Astrocyte (in vitro differentiated cells and primary cell): ENCODE measurements around the gene SLC22A4. TPM values are rescaled to one million over a fixed set of nuclear protein-coding genes. Genes with fewer than 3 reads are reported as not detected.
A peak's percentile ranks its signal among the peaks of the same experiment; 100 is the strongest.

Experiments
- DNase-seq: peaks from one replicate; pipeline ENCODE4 v3.0.0-alpha.2; 2010; ENCODE audit warnings: low read depth
- FAIRE-seq: peaks from 2 replicates; lab custom pipeline; 2011; peaks lifted over from hg19 to GRCh38; lab: Jason Lieb, UNC
- H2AFZ ChIP-seq: 2 replicates; pipeline ENCODE4 v1.6.0; 2012; ENCODE audit warnings: low read depth, low read length, inconsistent platforms
- H3K27ac ChIP-seq: 2 replicates; pipeline ENCODE4 v1.5.1; 2011; ENCODE audit warnings: low read depth, low read length, inconsistent platforms
- H3K27me3 ChIP-seq: 2 replicates; pipeline ENCODE4 v1.6.0; 2011; ENCODE audit warnings: low read length, inconsistent platforms; ENCODE audit not compliant: insufficient read depth
- H3K36me3 ChIP-seq: 2 replicates; pipeline ENCODE4 v1.5.1; 2011; ENCODE audit warnings: low read length, inconsistent platforms; ENCODE audit not compliant: insufficient read depth
- H3K4me1 ChIP-seq: 2 replicates; pipeline ENCODE4 v1.5.1; 2011; ENCODE audit warnings: low read length, inconsistent platforms; ENCODE audit not compliant: insufficient read depth
- H3K4me2 ChIP-seq: 2 replicates; pipeline ENCODE4 v1.6.0; 2012; ENCODE audit warnings: low read length, inconsistent platforms
- H3K4me3 ChIP-seq: 2 replicates; pipeline ENCODE4 v1.5.1; 2011; ENCODE audit warnings: low read depth, mild to moderate bottlenecking, low read length, inconsistent platforms; ENCODE audit not compliant: insufficient read depth
- H3K79me2 ChIP-seq: 2 replicates; pipeline ENCODE4 v1.6.0; 2012; ENCODE audit warnings: mild to moderate bottlenecking, low read length, inconsistent platforms; ENCODE audit not compliant: insufficient read depth
- H3K9ac ChIP-seq: 2 replicates; pipeline ENCODE4 v1.6.0; 2012; ENCODE audit warnings: mild to moderate bottlenecking, low read length, inconsistent platforms
- H3K9me3 ChIP-seq: 2 replicates; pipeline ENCODE4 v1.5.1; 2012; ENCODE audit warnings: low read depth, mild to moderate bottlenecking, low read length, inconsistent platforms; ENCODE audit not compliant: insufficient read depth
- H4K20me1 ChIP-seq: 2 replicates; pipeline ENCODE4 v1.6.0; 2012; ENCODE audit warnings: low read length, inconsistent platforms; ENCODE audit not compliant: insufficient read depth
- H3K27ac Mint-ChIP-seq: one replicate; pipeline ENCODE4 v1.8.0; 2021; ENCODE audit warnings: mild to moderate bottlenecking, mixed read lengths; ENCODE audit not compliant: unreplicated experiment
- H3K27me3 Mint-ChIP-seq: one replicate; pipeline ENCODE4 v1.8.0; 2021; ENCODE audit warnings: low read depth, mixed read lengths; ENCODE audit not compliant: unreplicated experiment
- H3K36me3 Mint-ChIP-seq: one replicate; pipeline ENCODE4 v1.8.0; 2021; ENCODE audit warnings: low read depth, mixed read lengths; ENCODE audit not compliant: unreplicated experiment
- H3K4me1 Mint-ChIP-seq: one replicate; pipeline ENCODE4 v1.8.0; 2021; ENCODE audit warnings: low read depth, mixed read lengths; ENCODE audit not compliant: unreplicated experiment
- H3K4me3 Mint-ChIP-seq: one replicate; pipeline ENCODE4 v1.8.0; 2021; ENCODE audit warnings: mild to moderate bottlenecking, moderate library complexity, mixed read lengths; ENCODE audit not compliant: unreplicated experiment
- H3K9me3 Mint-ChIP-seq: one replicate; pipeline ENCODE4 v1.8.0; 2021; ENCODE audit warnings: mild to moderate bottlenecking, mixed read lengths; ENCODE audit not compliant: unreplicated experiment
- EZH2 ChIP-seq: IDR thresholded peaks from 2 replicates; pipeline ENCODE4 v1.6.1; 2012; ENCODE audit warnings: mild to moderate bottlenecking, low read length, inconsistent platforms; ENCODE audit not compliant: insufficient read depth
- total RNA-seq: library from RNA; stranded (reverse); gene quantifications from 2 replicates; pipeline ENCODE4 v1.2.1, GENCODE V29; 2021
- TF ChIP-seq, protein P1 (sequence below): IDR thresholded peaks from 2 replicates; pipeline ENCODE4 v1.5.1; 2011; ENCODE audit warnings: low read depth, mild to moderate bottlenecking, inconsistent platforms, low read length, moderate library complexity; ENCODE audit not compliant: insufficient read depth

The SLC22A4 gene
- total RNA-seq, 1 donor from 2014 or later, result 4.5 TPM

DNA sequence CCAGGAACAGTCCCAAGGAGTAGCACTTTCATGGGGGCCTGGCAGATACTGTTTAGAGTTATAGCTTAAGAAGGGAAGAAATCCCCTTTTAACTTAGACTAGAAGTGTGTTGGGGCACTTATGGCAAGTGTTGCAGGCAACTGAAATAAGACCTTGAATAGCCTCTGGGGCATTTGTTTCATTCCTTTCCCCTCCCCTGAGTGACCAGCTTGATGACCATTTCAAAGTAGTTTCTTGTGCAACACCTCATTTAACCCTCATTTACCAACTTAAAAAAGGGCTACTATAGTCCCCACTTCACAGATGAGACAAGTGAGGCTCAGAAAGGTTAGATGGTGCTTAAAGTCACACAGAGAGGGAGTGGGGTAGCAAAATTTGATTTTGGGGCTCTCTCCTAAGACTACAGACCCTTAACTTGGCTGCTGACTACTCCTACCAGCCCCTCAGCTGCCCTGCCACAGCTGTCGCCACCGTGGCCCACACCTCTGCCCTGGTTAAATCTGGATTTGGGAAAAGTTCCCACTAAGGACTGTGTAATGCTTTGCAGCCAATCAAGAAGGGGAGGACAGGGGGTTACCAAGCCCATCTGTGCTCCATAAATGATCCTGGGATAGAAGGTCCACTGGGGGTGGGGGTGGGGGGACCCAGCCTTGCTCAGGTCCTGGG, 31.2 kb upstream of the SLC22A4 start:
- DNase-seq (no peak), FAIRE-seq (no peak)
- Histone ChIP-seq H4K20me1 (peaks cover 78% of the 10 kb centered on the region), H3K36me3 (peaks cover 34% of the 10 kb centered on the region), H3K27me3 (no peaks in the 10 kb centered on the region), H3K9me3 (no peaks in the 10 kb centered on the region), H3K4me1 (peaks cover 95% of the 10 kb centered on the region), H2AFZ (no peak overlapping the region), H3K9ac (peak overlapping the region; percentile 82), H3K27ac (peak overlapping the region; percentile 97), H3K4me2 (peak overlapping the region; percentile 97), H3K4me3 (no peak overlapping the region), H3K79me2 (peaks cover 96% of the 10 kb centered on the region)
- Mint-ChIP-seq H3K36me3 (peaks cover 24% of the 10 kb centered on the region), H3K9me3 (no peaks in the 10 kb centered on the region), H3K4me3 (no peak overlapping the region), H3K4me1 (peaks cover 56% of the 10 kb centered on the region), H3K27me3 (no peaks in the 10 kb centered on the region), H3K27ac (no peak overlapping the region)
- no peak for TF ChIP-seq EZH2
- TF ChIP-seq, protein P1, sequence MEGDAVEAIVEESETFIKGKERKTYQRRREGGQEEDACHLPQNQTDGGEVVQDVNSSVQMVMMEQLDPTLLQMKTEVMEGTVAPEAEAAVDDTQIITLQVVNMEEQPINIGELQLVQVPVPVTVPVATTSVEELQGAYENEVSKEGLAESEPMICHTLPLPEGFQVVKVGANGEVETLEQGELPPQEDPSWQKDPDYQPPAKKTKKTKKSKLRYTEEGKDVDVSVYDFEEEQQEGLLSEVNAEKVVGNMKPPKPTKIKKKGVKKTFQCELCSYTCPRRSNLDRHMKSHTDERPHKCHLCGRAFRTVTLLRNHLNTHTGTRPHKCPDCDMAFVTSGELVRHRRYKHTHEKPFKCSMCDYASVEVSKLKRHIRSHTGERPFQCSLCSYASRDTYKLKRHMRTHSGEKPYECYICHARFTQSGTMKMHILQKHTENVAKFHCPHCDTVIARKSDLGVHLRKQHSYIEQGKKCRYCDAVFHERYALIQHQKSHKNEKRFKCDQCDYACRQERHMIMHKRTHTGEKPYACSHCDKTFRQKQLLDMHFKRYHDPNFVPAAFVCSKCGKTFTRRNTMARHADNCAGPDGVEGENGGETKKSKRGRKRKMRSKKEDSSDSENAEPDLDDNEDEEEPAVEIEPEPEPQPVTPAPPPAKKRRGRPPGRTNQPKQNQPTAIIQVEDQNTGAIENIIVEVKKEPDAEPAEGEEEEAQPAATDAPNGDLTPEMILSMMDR, result no peak

DNA sequence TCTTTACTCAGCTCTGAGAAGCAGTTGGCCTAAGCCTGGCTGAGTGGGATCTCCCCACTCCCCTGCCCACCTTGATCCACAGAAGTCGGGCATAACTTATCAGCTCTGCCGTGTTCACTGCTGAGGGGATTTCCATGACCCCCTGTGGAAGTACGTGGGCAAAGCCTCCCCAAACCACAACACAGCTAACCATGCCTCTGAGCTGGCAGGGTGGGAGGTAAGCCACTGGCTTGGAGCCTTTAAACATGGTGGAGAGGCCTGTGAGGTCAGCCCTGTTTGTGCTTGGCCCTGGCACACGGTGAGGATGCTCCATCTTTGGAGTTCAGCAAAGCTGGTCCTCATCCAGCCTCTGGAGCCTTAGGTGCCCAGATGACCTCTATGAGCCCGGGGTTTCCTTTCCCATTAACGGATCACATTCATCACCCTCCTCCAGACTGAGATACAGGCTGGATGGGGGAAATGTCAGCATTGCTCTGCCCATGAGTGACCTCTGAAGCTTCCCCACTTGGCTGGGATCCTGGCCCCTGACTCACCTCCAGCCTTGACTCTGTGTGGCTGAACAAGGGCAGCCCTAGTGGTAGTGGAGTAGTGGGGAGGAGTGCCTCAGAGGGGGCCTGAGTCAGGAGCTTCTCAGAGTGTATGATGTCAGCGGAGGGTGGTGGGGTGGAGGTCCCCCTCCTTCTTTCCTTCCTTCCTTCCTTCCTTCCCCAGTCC, 30.5 kb upstream of the SLC22A4 start:
- Histone ChIP-seq H3K4me2 (peak overlapping the region; percentile 97), H3K9ac (peak overlapping the region; percentile 82), H3K27ac (peak overlapping the region; percentile 97), H3K79me2 (peaks cover 96% of the 10 kb centered on the region), H3K4me1 (peaks cover 98% of the 10 kb centered on the region), H3K4me3 (peak overlapping the region; percentile 8), H3K27me3 (no peaks in the 10 kb centered on the region), H3K36me3 (peaks cover 34% of the 10 kb centered on the region), H4K20me1 (peaks cover 85% of the 10 kb centered on the region), H2AFZ (no peak overlapping the region), H3K9me3 (no peaks in the 10 kb centered on the region)
- no peaks in the 10 kb centered on the region for H3K9me3 Mint-ChIP-seq
- TF ChIP-seq EZH2, result no peak
- TF ChIP-seq, protein P1, result peak; percentile 12
- no peak overlapping the region for H3K4me3 Mint-ChIP-seq
- H3K4me1 Mint-ChIP-seq, result peaks cover 52% of the 10 kb centered on the region
- H3K27ac Mint-ChIP-seq, result peak overlapping the region; percentile 83
- DNase-seq (peak; percentile 90), FAIRE-seq (peak; percentile 66)
- H3K36me3 Mint-ChIP-seq, result peaks cover 24% of the 10 kb centered on the region
- no peaks in the 10 kb centered on the region for H3K27me3 Mint-ChIP-seq
